A673 (cell line): Measurements from ENCODE around the gene PTGDS. TPM values are rescaled to one million over a fixed set of nuclear protein-coding genes. Genes with fewer than 3 reads are reported as not detected.

Experiments used
- BruUV-seq: library from RNA; stranded (reverse); fragments of 400-500 nt; replicated peaks from 2 replicates; lab custom pipeline; 2021; lab: Mats Ljungman, UMichigan
- CTCF ChIA-PET: fragments of 300-600 bp; sonication (Branson Sonifier 250); formaldehyde crosslinking; loops from one replicate; lab custom pipeline; 2022; ENCODE audit warnings: antibody characterized with exemption; lab: Charles Lee
- POLR2A ChIA-PET: fragments of 300-600 bp; sonication (Branson Sonifier 250); formaldehyde crosslinking; loops from one replicate; lab custom pipeline; 2022; ENCODE audit warnings: antibody characterized with exemption; ENCODE audit not compliant: low non-redundant PET; lab: Charles Lee
- DNase-seq: peaks from one replicate; pipeline ENCODE4 v3.0.0-alpha.2; 2015; ENCODE audit warnings: low spot score
- H3K27ac ChIP-seq: fragments of 200-600 bp; sonication (generic); 2 replicates; pipeline ENCODE4 v1.5.1; 2016; ENCODE audit warnings: mixed run types, low read depth, mild to moderate bottlenecking, mixed read lengths, antibody characterized with exemption, low read length; ENCODE audit not compliant: poor library complexity, severe bottlenecking
- H3K27me3 ChIP-seq: fragments of 200-600 bp; sonication (generic); replicated peaks from 2 replicates; pipeline ENCODE4 v1.6.1; 2017; ENCODE audit warnings: mixed run types, low read depth, mild to moderate bottlenecking, mixed read lengths, antibody characterized with exemption, low read length; ENCODE audit not compliant: insufficient read depth, poor library complexity
- H3K36me3 ChIP-seq: fragments of 200-600 bp; sonication (generic); 2 replicates; pipeline ENCODE4 v1.6.1; 2016; ENCODE audit warnings: mixed run types, mild to moderate bottlenecking, mixed read lengths, antibody characterized with exemption, low read length; ENCODE audit not compliant: insufficient read depth, poor library complexity, severe bottlenecking
- H3K4me1 ChIP-seq: fragments of 200-600 bp; sonication (generic); 2 replicates; pipeline ENCODE4 v1.6.1; 2017; ENCODE audit warnings: mixed run types, mild to moderate bottlenecking, mixed read lengths, antibody characterized with exemption, low read length; ENCODE audit not compliant: insufficient read depth, poor library complexity, severe bottlenecking
- H3K4me3 ChIP-seq: fragments of 200-600 bp; sonication (generic); 2 replicates; pipeline ENCODE4 v1.5.1; 2016; ENCODE audit warnings: low read depth, mixed run types, mild to moderate bottlenecking, mixed read lengths, low read length; ENCODE audit not compliant: poor library complexity, severe bottlenecking
- H3K9me3 ChIP-seq: fragments of 200-600 bp; sonication (generic); 2 replicates; pipeline ENCODE4 v1.6.1; 2016; ENCODE audit warnings: mixed run types, low read depth, mild to moderate bottlenecking, mixed read lengths, antibody characterized with exemption, low read length; ENCODE audit not compliant: poor library complexity, severe bottlenecking
- CTCF ChIP-seq: fragments of 300-800, 200-600 bp; sonication (generic); conservative IDR thresholded peaks from 2 replicates; pipeline ENCODE4 v1.5.1; 2017; ENCODE audit warnings: low read depth, mild to moderate bottlenecking, antibody characterized with exemption, low read length, moderate library complexity, mixed read lengths
- EZH2 ChIP-seq: fragments of 200-600 bp; sonication (generic); IDR thresholded peaks from 2 replicates; pipeline ENCODE4 v1.6.1; 2017; ENCODE audit warnings: borderline replicate concordance, low read depth, mild to moderate bottlenecking, mixed read lengths, antibody characterized with exemption, low read length; ENCODE audit not compliant: poor library complexity, severe bottlenecking
- intact Hi-C: fragments of 100-400 bp; cut with micrococcal nuclease; formaldehyde crosslinking; loops from one replicate; pipeline ENCODE4 v1.10.0; 2022; ENCODE audit not compliant: unreplicated experiment
- total RNA-seq: library from RNA; stranded (reverse); gene quantifications from 2 replicates; pipeline ENCODE4 v1.2.3, GENCODE V29; 2021

PTGDS gene
- total RNA-seq, 1 experiment from 2014 or later: not detected

GRCh38 chr9:137027369-137028262 lies 50.3 kb downstream of the PTGDS start, which contains the start of gene ABCA2:
Gene ABCA2, minus strand, starts transcription at chr9:137028237. Its CDS starts 97 bp downstream, at chr9:137028140.
- TF ChIP-seq CTCF (no peak), EZH2 (no peak)
- H3K4me3 ChIP-seq: peak within 1 kb of the TSS; percentile 61
- ChIA-PET POLR2A (no interaction called here), CTCF (interaction anchor here (0.5 to 0.6 kb wide), 2 partner anchors 15 to 204 kb away, joined by 5 read pairs; no protein-coding TSS in a partner anchor)
- H3K9me3 ChIP-seq: no peaks in the 10 kb centered on the region
- DNase-seq: no peak
- H3K27ac ChIP-seq: peak within 1 kb of the TSS; percentile 64
- H3K36me3 ChIP-seq: no peaks in the 10 kb centered on the region
- peaks cover 10% of the 10 kb centered on the region for H3K4me1 ChIP-seq
- BruUV-seq: no TSS peak
- intact Hi-C loops: no loop called here
- H3K27me3 ChIP-seq: no peaks in the 10 kb centered on the region

DNA sequence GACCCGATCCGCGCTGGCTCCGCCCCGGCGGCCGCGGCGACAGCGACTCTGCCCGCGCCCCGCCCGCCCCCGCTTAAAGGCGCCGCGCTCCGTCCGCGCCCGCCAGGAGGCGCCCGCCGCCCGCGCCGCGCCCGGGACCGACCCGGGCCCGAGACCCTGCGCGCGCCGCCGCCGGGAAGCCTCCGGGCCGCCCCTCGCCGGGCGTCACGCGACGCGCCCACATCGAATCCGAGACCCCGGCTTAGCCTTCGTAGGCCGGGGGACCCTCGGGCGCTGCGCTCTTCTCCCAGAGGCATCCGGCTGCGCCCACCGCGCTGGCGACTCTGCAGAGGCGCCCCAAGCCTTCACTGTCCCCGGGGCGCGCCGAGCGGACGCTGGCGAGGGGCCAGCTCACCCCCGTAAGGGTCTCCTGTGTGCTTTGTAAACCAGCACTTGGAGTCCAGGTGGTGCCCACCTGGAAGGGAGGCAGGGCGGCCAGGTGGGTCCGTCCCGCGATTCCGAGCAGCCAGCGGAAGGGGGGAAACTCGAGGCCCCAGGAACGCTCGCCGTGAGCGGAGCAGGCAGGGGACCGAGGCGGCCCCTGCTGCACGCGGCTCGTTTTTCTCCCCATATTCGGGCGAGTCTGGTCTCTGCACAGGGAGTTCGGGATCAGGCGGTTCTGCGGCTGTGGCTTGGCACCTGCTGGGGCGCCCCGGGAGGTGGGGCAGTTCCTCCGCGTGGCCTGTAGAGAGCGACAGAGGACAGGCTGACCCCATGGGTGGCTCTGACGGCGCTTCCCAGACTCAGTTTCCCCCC lies 51.2 kb downstream of the PTGDS start:
- intact Hi-C loops: no loop called here
- CTCF ChIA-PET: interaction anchor here (0.5 to 1.5 kb wide), 8 partner anchors 18 to 250 kb away, joined by 3 to 9 read pairs (median 5); partner anchors contain the start of gene PAXX
- no TSS peak for BruUV-seq
- H3K27ac ChIP-seq: peak overlapping the region; percentile 64
- no peaks in the 10 kb centered on the region for H3K36me3 ChIP-seq
- TF ChIP-seq CTCF (0 out of 2 replicates have a peak, but pooled peaks have one; percentile 37), EZH2 (no peak)
- peak overlapping the region; percentile 61 for H3K4me3 ChIP-seq
- H3K4me1 ChIP-seq: peaks cover 10% of the 10 kb centered on the region
- no peaks in the 10 kb centered on the region for H3K27me3 ChIP-seq
- peak; percentile 81 for DNase-seq
- H3K9me3 ChIP-seq: no peaks in the 10 kb centered on the region
- POLR2A ChIA-PET: no interaction called here
